Midbrain (tissue), 1 donor: Measurements from ENCODE around the gene QRSL1.
"Not testable (repeated sequence)": the region's sequence is repeated elsewhere in the genome, so short reads cannot be mapped to it uniquely, and the experiment has no call there.

Experiments
- DNase-seq: peaks from one replicate; lab custom pipeline; 2025; lab: John Stamatoyannopoulos, UW

Gene QRSL1

GRCh38 chr6:106677282-106677681 is 47.9 kb downstream of the QRSL1 start:
- no peak for DNase-seq

GRCh38 chr6:106684011-106684410 is 54.6 kb downstream of the QRSL1 start:
- no peak for DNase-seq

- DNase-seq: no peak
These were observed 56.5 kb downstream of the QRSL1 start for GRCh38 chr6:106685833-106686232.

GRCh38 chr6:106688177-106688951 is 59.0 kb downstream of the QRSL1 start:
- no peak for DNase-seq

GRCh38 chr6:106692112-106692818 is 62.9 kb downstream of the QRSL1 start:
- peak; percentile 38 for DNase-seq

GRCh38 chr6:106692819-106693208 is 63.4 kb downstream of the QRSL1 start:
- DNase-seq: no peak

DNA sequence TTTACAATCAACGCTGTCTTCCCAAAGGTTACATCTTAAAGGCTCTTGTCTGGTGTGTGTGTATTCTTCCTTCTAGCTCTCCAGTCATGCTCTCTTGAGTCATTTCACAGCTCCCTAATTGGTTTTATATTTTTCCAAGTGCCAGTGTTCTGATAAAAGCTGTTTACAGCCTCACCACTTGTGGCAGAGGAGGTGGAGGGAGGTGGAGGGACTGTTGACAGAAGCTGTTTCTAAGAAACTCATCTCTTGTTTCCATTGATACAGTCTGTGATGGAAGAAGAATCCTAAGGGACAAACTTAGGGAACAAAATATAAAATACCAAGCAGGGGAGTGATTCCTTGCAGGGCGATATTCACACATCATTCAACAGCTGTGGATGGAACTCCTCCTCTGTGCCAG is 64.0 kb downstream of the QRSL1 start:
- no peak for DNase-seq

- DNase-seq: no peak
These were observed 65.0 kb downstream of the QRSL1 start for GRCh38 chr6:106694343-106694742.

DNA sequence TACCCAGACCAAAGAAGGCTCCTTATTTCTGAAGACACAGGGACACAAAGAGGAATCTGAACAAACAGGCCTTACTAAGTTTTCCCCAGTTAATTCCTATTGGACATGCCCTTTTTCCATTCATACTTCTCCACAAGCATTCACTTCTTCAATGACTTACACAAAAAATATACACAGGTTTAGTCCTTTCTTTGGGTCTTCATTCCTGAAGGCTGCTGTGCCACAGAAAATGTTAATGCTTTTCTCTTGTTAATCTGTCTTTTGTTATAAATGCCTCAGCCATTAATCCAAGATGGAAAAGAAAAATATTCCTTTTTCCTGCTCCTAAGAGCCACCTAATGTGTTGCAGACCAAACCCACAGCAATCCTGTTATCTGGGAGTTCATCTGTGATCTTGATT is 71.2 kb downstream of the QRSL1 start:
- no peak for DNase-seq

- DNase-seq: not testable (repeated sequence)
These were observed 71.8 kb downstream of the QRSL1 start for GRCh38 chr6:106701201-106701600.

DNA sequence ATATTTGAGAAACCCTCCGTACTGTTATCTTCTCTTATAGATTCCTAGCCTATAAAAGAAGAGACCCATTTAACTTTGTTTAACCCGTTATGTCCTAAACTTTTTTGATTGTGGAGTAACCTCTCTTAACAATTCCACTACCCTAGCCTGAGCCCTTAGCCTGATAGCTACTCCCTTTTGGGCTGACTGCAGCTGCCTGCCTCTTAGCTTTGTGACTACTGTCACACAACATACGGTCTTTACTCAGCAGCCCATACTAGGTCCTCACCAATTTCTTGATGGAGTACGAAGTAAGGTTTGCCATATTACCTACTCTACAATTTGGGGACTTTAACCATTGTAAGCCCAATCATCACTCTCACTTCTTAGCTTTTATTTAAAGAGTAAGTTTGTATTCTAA is 72.7 kb downstream of the QRSL1 start:
- no peak for DNase-seq

DNA sequence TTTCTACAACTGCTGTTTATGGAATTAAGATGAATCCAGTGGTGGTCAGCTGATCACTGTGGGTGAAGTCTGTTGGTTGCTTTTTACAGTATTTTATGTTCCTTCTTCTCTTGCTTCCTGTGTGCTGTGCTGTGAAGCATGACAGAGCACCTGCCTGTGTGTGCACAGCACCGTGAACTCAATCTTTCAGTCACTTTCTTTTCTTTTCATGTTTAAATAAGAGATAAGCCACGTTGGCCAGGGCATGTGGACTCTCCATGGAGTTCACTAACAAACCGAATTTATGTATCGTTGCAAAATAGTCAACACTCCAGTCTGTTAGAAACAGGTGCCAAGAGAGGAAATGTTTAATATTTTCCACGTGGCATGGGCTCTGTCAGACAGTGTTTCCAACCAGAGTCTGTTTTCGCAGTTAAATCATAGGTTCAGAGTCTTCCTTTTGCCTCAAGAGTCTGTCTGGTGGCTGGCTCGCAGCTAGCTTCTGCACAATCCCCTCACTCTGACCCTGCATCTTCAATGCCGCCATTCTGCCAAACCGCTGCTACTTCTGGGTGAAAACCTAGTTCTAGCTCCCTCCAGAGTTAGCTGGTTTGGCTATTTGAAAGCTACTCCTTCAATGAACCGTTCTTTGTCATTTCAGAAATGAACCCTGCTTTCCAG is 73.2 kb downstream of the QRSL1 start:
- DNase-seq: no peak

DNA sequence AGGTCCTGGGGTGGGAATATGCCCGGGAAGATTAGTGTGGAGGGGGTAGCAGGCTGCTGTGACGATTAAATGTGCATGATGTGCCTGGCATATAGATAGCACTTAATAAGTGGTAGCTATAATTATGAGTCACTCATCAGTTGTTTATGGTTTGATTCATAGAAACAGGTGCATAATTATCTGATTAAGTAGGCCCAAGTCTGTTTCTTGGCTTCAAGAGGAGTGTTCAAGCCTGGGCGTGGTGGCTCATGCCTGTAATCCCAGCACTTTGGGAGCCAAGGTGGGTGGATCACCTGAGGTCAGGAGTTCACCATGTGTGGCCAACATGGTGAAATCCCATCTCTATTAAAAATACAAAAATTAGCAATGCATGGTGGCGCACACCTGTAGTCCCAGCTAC is 74.9 kb downstream of the QRSL1 start:
- DNase-seq: no peak

DNA sequence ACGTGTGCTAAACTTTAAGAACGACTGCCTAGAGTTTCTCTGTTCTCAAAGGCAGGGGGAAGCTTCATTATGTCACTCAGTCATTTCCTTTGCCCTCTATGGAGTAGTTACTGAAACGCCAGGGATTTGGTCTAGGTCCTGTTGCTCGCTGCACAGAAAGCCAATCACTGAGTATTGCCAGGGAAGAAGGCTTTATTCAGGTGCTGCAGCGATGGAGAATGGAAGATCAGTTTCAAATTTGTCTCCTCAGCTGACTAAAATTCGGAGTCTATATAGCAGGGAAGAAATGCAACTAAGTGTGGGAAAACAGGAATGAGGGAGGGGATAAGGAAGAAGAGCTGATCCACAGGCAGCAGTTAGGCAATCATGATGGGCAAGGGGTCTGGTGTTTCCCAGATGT is 75.8 kb downstream of the QRSL1 start:
- no peak for DNase-seq

DNA sequence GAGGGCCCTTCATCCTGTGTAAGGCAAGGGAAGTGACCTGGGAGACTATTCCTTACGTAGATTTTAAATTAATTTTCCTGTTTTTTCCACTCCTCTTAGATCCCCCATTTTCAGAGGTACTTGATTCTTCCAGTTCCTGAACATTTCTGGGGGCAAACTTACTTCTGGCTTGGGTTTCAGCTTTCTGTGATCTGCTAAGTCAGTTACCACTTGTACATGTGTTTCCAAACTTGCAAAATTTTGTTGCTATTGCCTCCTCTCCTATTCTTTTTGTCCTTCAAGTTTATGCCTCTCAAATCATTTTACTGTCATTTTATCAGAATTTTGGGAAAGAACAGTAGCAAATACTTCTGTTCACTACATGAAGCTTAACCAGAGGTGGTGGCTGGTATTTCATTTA is 81.2 kb downstream of the QRSL1 start:
- DNase-seq: no peak

- DNase-seq: no peak
These were observed 84.9 kb downstream of the QRSL1 start for GRCh38 chr6:106714281-106714680.

DNA sequence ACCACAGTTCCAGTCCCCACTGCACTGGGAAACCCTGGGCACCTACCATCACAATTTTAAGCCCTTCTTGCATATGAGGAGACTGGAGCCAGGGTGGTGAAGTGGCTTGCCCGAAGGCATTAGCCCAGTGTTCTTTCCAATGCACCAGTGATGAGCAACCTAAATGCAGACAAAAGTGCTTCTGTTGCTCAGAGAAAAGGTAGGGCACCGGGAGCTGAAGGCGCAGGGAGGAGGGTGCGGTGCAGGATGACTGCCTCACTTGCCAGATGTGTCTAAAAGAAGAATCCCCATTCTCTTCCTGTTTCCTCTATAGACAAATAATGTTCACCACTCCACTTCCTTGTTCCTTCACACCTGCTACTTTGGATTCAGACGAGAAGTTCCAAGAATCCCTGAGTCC is 86.5 kb downstream of the QRSL1 start:
- DNase-seq: no peak

DNA sequence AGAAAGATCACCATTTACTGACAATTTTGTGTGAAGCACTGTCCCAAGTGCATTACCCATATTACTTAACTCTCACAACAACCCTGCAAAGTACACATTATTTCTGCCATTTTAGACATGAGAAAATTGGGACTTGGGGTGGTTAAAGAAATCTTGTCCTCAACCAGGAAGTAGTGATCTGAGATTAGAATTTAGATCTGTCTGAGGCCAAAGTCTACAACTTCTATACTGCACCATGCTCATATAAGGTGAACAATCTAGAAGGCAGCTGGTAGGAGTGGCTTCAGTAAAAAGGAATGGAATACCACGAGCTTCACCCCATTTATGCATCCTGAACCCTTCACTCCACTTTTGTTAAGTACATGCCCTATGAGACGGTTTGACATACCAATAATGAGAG is 87.6 kb downstream of the QRSL1 start:
- no peak for DNase-seq
